WTC11 (cell line): Measurements from ENCODE around the gene FBXO21. TPM values are rescaled to one million over a fixed set of nuclear protein-coding genes. Genes with fewer than 3 reads are reported as not detected.

ENCODE experiments used
- ATAC-seq: fragments of 200-7000 bp; cut with Tn5 transposase; 2 replicates; pipeline ENCODE4 v1.10.0; 2021; ENCODE audit warnings: mild to moderate bottlenecking, moderate library complexity
- CTCF ChIA-PET: fragments of 300-600 bp; sonication (Branson Sonifier 250); formaldehyde crosslinking; loops from one replicate; lab custom pipeline; 2021; ENCODE audit warnings: antibody characterized with exemption; lab: Charles Lee
- POLR2A ChIA-PET: fragments of 350-600 bp; sonication (Branson Sonifier 250); formaldehyde crosslinking; loops from one replicate; lab custom pipeline; 2021; ENCODE audit warnings: antibody characterized with exemption; lab: Charles Lee
- DNase-seq: peaks from one replicate; pipeline ENCODE4 v3.0.0; 2021; ENCODE audit warnings: low spot score
- H3K27ac Mint-ChIP-seq: 2 replicates; pipeline ENCODE4 v1.8.0; 2021; ENCODE audit warnings: mixed read lengths
- H3K27me3 Mint-ChIP-seq: 2 replicates; pipeline ENCODE4 v1.8.0; 2021; ENCODE audit warnings: low read depth, mild to moderate bottlenecking, moderate library complexity, mixed read lengths
- H3K36me3 Mint-ChIP-seq: 2 replicates; pipeline ENCODE4 v1.8.0; 2021; ENCODE audit warnings: mixed read lengths
- H3K4me1 Mint-ChIP-seq: 2 replicates; pipeline ENCODE4 v1.8.0; 2022; ENCODE audit warnings: mixed read lengths
- H3K4me3 Mint-ChIP-seq: 2 replicates; pipeline ENCODE4 v1.8.0; 2021; ENCODE audit warnings: mild to moderate bottlenecking, moderate library complexity, mixed read lengths
- H3K9me3 Mint-ChIP-seq: 2 replicates; pipeline ENCODE4 v1.8.0; 2021; ENCODE audit warnings: mixed read lengths
- ARID4B ChIP-seq: sonication (generic); formaldehyde crosslinking; IDR thresholded peaks from 2 replicates; pipeline ENCODE4 v1.8.0; 2023; ENCODE audit warnings: missing genetic modification reagents, mild to moderate bottlenecking, borderline replicate concordance
- ELF4 ChIP-seq: sonication (generic); formaldehyde crosslinking; IDR thresholded peaks from 2 replicates; pipeline ENCODE4 v1.8.1; 2022; ENCODE audit warnings: low read depth, mild to moderate bottlenecking, moderate library complexity, missing genetic modification reagents
- ESRRA ChIP-seq: sonication (generic); formaldehyde crosslinking; IDR thresholded peaks from 2 replicates; pipeline ENCODE4 v1.8.1; 2022; ENCODE audit warnings: mild to moderate bottlenecking, missing genetic modification reagents, borderline replicate concordance
- GRHL2 ChIP-seq: fragments of 250-450 bp; sonication (Bioruptor Pico); IDR thresholded peaks from 2 replicates; pipeline ENCODE4 v1.8.0; 2022; ENCODE audit warnings: mild to moderate bottlenecking, moderate library complexity; ENCODE audit not compliant: insufficient replicate concordance, severe bottlenecking
- GTF2I ChIP-seq: fragments of 250-450 bp; sonication (Bioruptor Pico); conservative IDR thresholded peaks from 2 replicates; pipeline ENCODE4 v1.4.0; 2021; ENCODE audit warnings: mild to moderate bottlenecking
- HMGXB4 ChIP-seq: sonication (generic); formaldehyde crosslinking; IDR thresholded peaks from 2 replicates; pipeline ENCODE4 v1.8.1; 2023; ENCODE audit warnings: mild to moderate bottlenecking, moderate library complexity, missing genetic modification reagents
- KAT7 ChIP-seq: sonication (generic); formaldehyde crosslinking; IDR thresholded peaks from 2 replicates; pipeline ENCODE4 v1.8.1; 2023; ENCODE audit warnings: missing genetic modification reagents, mild to moderate bottlenecking, borderline replicate concordance
- MAX ChIP-seq: sonication (generic); formaldehyde crosslinking; IDR thresholded peaks from 2 replicates; pipeline ENCODE4 v1.8.0; 2022; ENCODE audit warnings: mild to moderate bottlenecking, missing genetic modification reagents
- NFYB ChIP-seq: sonication (generic); formaldehyde crosslinking; conservative IDR thresholded peaks from 2 replicates; pipeline ENCODE4 v1.8.0; 2022; ENCODE audit warnings: low read depth, missing genetic modification reagents
- PRRX2 ChIP-seq: fragments of 250-450 bp; sonication (Bioruptor Pico); IDR thresholded peaks from 2 replicates; pipeline ENCODE4 v1.8.0; 2021; ENCODE audit warnings: mild to moderate bottlenecking
- RELA ChIP-seq: sonication (generic); formaldehyde crosslinking; IDR thresholded peaks from 2 replicates; pipeline ENCODE4 v1.8.1; 2022; ENCODE audit warnings: missing genetic modification reagents, mild to moderate bottlenecking, borderline replicate concordance
- ZMAT4 ChIP-seq: fragments of 250-450 bp; sonication (Bioruptor Pico); IDR thresholded peaks from 2 replicates; pipeline ENCODE4 v1.9.0; 2021; ENCODE audit warnings: mild to moderate bottlenecking
- ZNF121 ChIP-seq: sonication (generic); formaldehyde crosslinking; IDR thresholded peaks from 2 replicates; pipeline ENCODE4 v1.8.0; 2023; ENCODE audit warnings: missing genetic modification reagents
- ZNF138 ChIP-seq: sonication (generic); formaldehyde crosslinking; conservative IDR thresholded peaks from 2 replicates; pipeline ENCODE4 v1.8.1; 2022; ENCODE audit warnings: mild to moderate bottlenecking, moderate library complexity, missing genetic modification reagents
- ZNF232 ChIP-seq: sonication (generic); formaldehyde crosslinking; IDR thresholded peaks from 2 replicates; pipeline ENCODE4 v1.8.0; 2022; ENCODE audit warnings: mild to moderate bottlenecking, missing genetic modification reagents
- ZNF423 ChIP-seq: fragments of 250-450 bp; sonication (Bioruptor Pico); IDR thresholded peaks from 2 replicates; pipeline ENCODE4 v2.1.2; 2022; ENCODE audit warnings: mild to moderate bottlenecking, moderate library complexity
- ZNF671 ChIP-seq: fragments of 250-450 bp; sonication (Bioruptor Pico); IDR thresholded peaks from 2 replicates; pipeline ENCODE4 v1.8.0; 2021; ENCODE audit warnings: mild to moderate bottlenecking
- total RNA-seq: library from RNA; stranded (reverse); gene quantifications from 3 replicates; pipeline ENCODE4 v1.2.3, GENCODE V29; 2021
- TF ChIP-seq, protein P1 (sequence below): sonication (generic); formaldehyde crosslinking; IDR thresholded peaks from 2 replicates; pipeline ENCODE4 v1.8.1; 2022; ENCODE audit warnings: mild to moderate bottlenecking, moderate library complexity, missing genetic modification reagents
- TF ChIP-seq, protein P2 (sequence below): fragments of 250-450 bp; sonication (Bioruptor Pico); conservative IDR thresholded peaks from 2 replicates; pipeline ENCODE4 v1.9.0; 2021; ENCODE audit warnings: mild to moderate bottlenecking
- TF ChIP-seq, protein P3 (sequence below): fragments of 250-450 bp; sonication (Bioruptor Pico); IDR thresholded peaks from 2 replicates; pipeline ENCODE4 v1.9.0; 2021; ENCODE audit warnings: moderate library complexity, mild to moderate bottlenecking, inconsistent platforms, borderline replicate concordance

The FBXO21 gene
- total RNA-seq, 1 experiment from 2014 or later, result 60.3 TPM

GRCh38 chr12:117166107-117166506, 24.2 kb downstream of the FBXO21 start (continued):
- TF ChIP-seq, protein P1, sequence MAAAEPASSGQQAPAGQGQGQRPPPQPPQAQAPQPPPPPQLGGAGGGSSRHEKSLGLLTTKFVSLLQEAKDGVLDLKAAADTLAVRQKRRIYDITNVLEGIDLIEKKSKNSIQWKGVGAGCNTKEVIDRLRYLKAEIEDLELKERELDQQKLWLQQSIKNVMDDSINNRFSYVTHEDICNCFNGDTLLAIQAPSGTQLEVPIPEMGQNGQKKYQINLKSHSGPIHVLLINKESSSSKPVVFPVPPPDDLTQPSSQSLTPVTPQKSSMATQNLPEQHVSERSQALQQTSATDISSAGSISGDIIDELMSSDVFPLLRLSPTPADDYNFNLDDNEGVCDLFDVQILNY (CRISPR knock-in tag), result no peak
- TF ChIP-seq ZMAT4 (no peak), KAT7 (CRISPR knock-in tag) (no peak), ZNF423 (CRISPR knock-in tag) (no peak), ZNF121 (CRISPR knock-in tag) (no peak)
- TF ChIP-seq, all 79 proteins: peak for 0

DNA sequence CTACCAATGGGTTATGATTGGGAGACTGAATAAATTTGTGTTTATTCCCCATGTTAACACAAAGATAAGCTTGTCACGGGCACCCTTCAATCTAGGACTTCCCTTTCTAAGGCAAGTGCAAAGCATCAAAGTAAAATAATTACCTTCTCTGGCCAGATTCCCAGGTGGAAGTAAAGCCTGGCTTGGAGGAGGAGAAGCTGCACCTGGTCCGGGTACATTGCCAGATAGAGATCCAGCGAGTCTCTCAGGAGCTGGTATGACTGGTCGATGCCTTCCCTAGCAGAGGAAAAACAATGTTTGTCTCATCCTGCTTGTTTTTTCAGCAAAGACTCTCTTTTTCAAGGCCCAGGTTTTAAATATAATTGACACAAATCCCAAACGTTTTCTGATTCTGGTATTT, 24.9 kb downstream of the FBXO21 start:
- peaks cover 84% of the 10 kb centered on the region for H3K36me3 Mint-ChIP-seq
- DNase-seq (no peak), ATAC-seq (no peak)
- POLR2A ChIA-PET, result no interaction called here
- CTCF ChIA-PET, result interaction anchor here (2.2 kb wide), 1 partner anchor 14 kb away, joined by 4 read pairs; no protein-coding TSS in a partner anchor
- no peak overlapping the region for H3K27ac Mint-ChIP-seq
- H3K27me3 Mint-ChIP-seq, result no peaks in the 10 kb centered on the region
- no peaks in the 10 kb centered on the region for H3K4me1 Mint-ChIP-seq
- no peaks in the 10 kb centered on the region for H3K9me3 Mint-ChIP-seq
- no peak overlapping the region for H3K4me3 Mint-ChIP-seq
- TF ChIP-seq GRHL2 (CRISPR knock-in tag) (no peak), ZNF671 (CRISPR knock-in tag) (no peak), ZNF423 (CRISPR knock-in tag) (no peak), PRRX2 (no peak), RELA (no peak), ELF4 (CRISPR knock-in tag) (no peak), ARID4B (CRISPR knock-in tag) (no peak), ESRRA (CRISPR knock-in tag) (no peak), GTF2I (no peak), ZNF232 (no peak), NFYB (CRISPR knock-in tag) (no peak), HMGXB4 (no peak), ZNF138 (CRISPR knock-in tag) (no peak), MAX (CRISPR knock-in tag) (no peak)
- TF ChIP-seq, protein P2, sequence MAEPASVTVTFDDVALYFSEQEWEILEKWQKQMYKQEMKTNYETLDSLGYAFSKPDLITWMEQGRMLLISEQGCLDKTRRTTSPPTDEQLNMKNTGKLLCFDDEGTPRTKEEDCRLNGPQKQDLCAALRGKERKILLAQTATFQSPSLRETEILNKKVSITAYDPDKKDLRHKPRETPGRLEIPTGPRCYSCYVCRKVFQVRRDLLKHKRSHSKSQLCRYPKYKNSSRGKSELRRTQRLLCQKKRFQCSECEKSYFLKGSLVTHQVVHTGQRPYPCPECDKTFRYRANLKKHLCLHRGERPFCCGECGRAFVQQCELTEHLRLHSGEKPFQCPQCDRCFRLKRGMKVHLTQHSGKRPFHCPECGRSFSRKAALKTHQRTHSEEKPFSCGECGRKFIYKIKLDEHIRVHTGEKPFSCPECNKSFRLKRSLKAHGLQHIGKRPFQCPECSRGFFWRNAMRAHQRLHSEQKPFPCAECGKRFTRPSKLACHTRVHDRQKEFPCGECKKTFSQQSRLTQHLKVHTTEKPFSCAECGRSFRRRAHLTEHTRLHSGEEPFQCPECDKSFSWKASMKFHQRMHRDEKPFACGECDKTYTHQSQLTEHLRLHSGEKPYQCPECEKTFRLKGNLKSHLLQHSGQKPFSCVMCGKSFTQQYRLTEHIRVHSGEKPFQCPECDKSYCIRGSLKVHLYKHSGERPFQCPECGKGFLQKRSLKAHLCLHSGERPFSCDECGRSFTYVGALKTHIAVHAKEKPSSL (CRISPR knock-in tag), result no peak
- TF ChIP-seq, protein P3, sequence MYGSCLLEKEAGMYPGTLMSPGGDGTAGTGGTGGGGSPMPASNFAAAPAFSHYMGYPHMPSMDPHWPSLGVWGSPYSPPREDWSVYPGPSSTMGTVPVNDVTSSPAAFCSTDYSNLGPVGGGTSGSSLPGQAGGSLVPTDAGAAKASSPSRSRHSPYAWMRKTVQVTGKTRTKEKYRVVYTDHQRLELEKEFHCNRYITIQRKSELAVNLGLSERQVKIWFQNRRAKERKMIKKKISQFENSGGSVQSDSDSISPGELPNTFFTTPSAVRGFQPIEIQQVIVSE (CRISPR knock-in tag), result no peak
- TF ChIP-seq, protein P1 (CRISPR knock-in tag), result no peak
- TF ChIP-seq, all 79 proteins: peak for 0
